H1 (cell line): ENCODE data around the gene PDP2. TPM values are rescaled to one million over a fixed set of nuclear protein-coding genes. Genes with fewer than 3 reads are reported as not detected.
A peak's percentile ranks its signal among the peaks of the same experiment; 100 is the strongest.

Experiments
- CTCF ChIP-seq, 3 experiments: IDR thresholded peaks; 1 replicate in 2 of 3; 2 replicates in 1 of 3; pipeline versions ENCODE4 v1.5.1 to v1.6.1; 2011; ENCODE audit warnings: low read length in 3 of 3, mild to moderate bottlenecking in 3 of 3, inconsistent platforms in 2 of 3, low read depth in 1 of 3, moderate library complexity in 1 of 3; ENCODE audit not compliant: insufficient read depth in 1 of 3; ENCODE audit errors: control extremely low read depth in 1 of 3
- EP300 ChIP-seq, 2 experiments: IDR thresholded peaks; 1 replicate in 1 of 2; 2 replicates in 1 of 2; pipeline ENCODE4 v1.6.1; 2011 to 2012; ENCODE audit warnings: low read depth in 2 of 2, low read length in 2 of 2, mild to moderate bottlenecking in 2 of 2, borderline replicate concordance in 1 of 2, inconsistent platforms in 1 of 2, moderate library complexity in 1 of 2
- GABPA ChIP-seq: IDR thresholded peaks from 2 replicates; pipeline ENCODE4 v1.6.1; 2011; ENCODE audit warnings: mild to moderate bottlenecking, low read length, moderate library complexity, borderline replicate concordance; ENCODE audit not compliant: insufficient read depth
- KDM4A ChIP-seq: IDR thresholded peaks from one replicate; pipeline ENCODE4 v1.7.1; 2012; ENCODE audit warnings: low read depth, mild to moderate bottlenecking, moderate library complexity, low read length, inconsistent platforms; ENCODE audit not compliant: severe bottlenecking
- TBP ChIP-seq: IDR thresholded peaks from 2 replicates; pipeline ENCODE4 v1.6.1; 2011; ENCODE audit warnings: low read depth, low read length, improper control_type of control experiment
- polyA plus RNA-seq, 7 experiments: library from polyadenylated mRNA; depleted of rRNA in 3 of 7; stranded (reverse) in 5 of 7; unstranded in 2 of 7; fragments of >200 nt in 5 of 7; fragments of 200-250 nt in 2 of 7; gene quantifications; 1 replicate in 5 of 7; 2 replicates in 1 of 7; 4 replicates in 1 of 7; pipeline versions ENCODE4 v1.2.1 to v1.2.3, GENCODE V29; 2011 to 2013; ENCODE audit warnings: missing spikeins in 2 of 7, mixed read lengths in 2 of 7
- total RNA-seq: library from RNA; stranded (reverse); fragmentation: NEBNext Ultra II Directional; extraction: Animal tissue kit (Norgen Biotek cat#: 25700); gene quantifications from 2 replicates; pipeline ENCODE4 v1.2.1, GENCODE V29; 2021

The PDP2 gene
- total and polyA plus RNA-seq, 2 of the 8 experiments (the other 6 are each of a cell fraction or from before 2014, with no cell fraction given), result 11.7 to 36.5 TPM

- TF ChIP-seq CTCF (IDR thresholded peaks at IDR 0.05; ENCODE audit: control extremely low read depth in 1 of 3, insufficient read depth in 1 of 3, low read depth in 1 of 3, low read length in 3 of 3) (peak; percentile 66 to 83 (median 82)), EP300 (IDR thresholded peaks at IDR 0.05; ENCODE audit: borderline replicate concordance in 1 of 2, low read depth in 2 of 2, low read length in 2 of 2) (peak in 1 of 2 experiments; percentile 21; a peak in 1 of 3 replicates), GABPA (0 out of 2 replicates have a peak, but pooled peaks have one; percentile 39), TBP (peak; percentile 24; the same call in 1 of the 2 replicates), KDM4A (peak; percentile 69)
Measured at GRCh38 chr16:66924527-66925321, 44.4 kb downstream of the PDP2 start (continued).
